Kidney epithelial cell (primary cell): Measurements from ENCODE around the gene HLA-DQA1. TPM values are rescaled to one million over a fixed set of nuclear protein-coding genes. Genes with fewer than 3 reads are reported as not detected.
"Not testable (repeated sequence)": the region's sequence is repeated elsewhere in the genome, so short reads cannot be mapped to it uniquely, and the experiment has no call there.

ENCODE experiments used
- DNase-seq: peaks from one replicate; pipeline ENCODE4 v3.0.0-alpha.2; 2010; ENCODE audit warnings: low read depth
- H3K27me3 ChIP-seq: 2 replicates; pipeline ENCODE4 v1.6.0; 2011; ENCODE audit warnings: low read length; ENCODE audit not compliant: control insufficient read depth, insufficient read depth
- H3K36me3 ChIP-seq: 2 replicates; pipeline ENCODE4 v1.5.1; 2011; ENCODE audit warnings: low read length; ENCODE audit not compliant: control insufficient read depth, insufficient read depth
- H3K4me3 ChIP-seq: 2 replicates; pipeline ENCODE4 v1.5.1; 2011; ENCODE audit warnings: low read depth, mild to moderate bottlenecking, control low read depth, low read length
- total RNA-seq: library from RNA; depleted of rRNA; stranded (reverse); fragments of >200 nt; gene quantifications from 2 replicates; pipeline ENCODE4 v1.2.3, GENCODE V29; 2015
- TF ChIP-seq, protein P1 (sequence below): IDR thresholded peaks from 2 replicates; pipeline ENCODE4 v1.5.1; 2011; ENCODE audit warnings: mild to moderate bottlenecking, moderate library complexity, low read length, control low read depth, inconsistent platforms; ENCODE audit not compliant: insufficient read depth, poor library complexity, severe bottlenecking

Gene HLA-DQA1
- total RNA-seq, 1 donor from 2014 or later: 0.21 TPM

DNA sequence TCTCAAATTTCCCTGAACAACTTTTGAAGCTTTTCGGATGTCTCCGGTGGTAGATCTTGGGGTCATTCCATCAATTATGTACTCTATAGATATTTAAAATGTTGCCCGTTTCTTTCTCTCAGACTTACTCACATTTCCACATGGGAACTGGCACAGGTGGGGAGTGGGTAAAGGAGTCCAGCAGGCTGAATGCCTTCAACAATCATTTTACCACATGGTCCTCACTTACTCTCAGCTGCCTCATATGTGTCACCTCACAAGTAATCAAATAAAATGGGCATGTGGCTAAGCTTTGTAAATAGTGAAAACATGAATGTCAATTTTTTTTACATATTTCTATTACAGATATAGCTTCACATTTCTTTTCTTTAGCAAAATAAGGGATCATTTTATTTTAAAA lies 677 bp downstream of the HLA-DQA1 start:
- H3K4me3 ChIP-seq: no peak overlapping the region
- DNase-seq: no peak
- no peaks in the 10 kb centered on the region for H3K27me3 ChIP-seq
- TF ChIP-seq, protein P1, sequence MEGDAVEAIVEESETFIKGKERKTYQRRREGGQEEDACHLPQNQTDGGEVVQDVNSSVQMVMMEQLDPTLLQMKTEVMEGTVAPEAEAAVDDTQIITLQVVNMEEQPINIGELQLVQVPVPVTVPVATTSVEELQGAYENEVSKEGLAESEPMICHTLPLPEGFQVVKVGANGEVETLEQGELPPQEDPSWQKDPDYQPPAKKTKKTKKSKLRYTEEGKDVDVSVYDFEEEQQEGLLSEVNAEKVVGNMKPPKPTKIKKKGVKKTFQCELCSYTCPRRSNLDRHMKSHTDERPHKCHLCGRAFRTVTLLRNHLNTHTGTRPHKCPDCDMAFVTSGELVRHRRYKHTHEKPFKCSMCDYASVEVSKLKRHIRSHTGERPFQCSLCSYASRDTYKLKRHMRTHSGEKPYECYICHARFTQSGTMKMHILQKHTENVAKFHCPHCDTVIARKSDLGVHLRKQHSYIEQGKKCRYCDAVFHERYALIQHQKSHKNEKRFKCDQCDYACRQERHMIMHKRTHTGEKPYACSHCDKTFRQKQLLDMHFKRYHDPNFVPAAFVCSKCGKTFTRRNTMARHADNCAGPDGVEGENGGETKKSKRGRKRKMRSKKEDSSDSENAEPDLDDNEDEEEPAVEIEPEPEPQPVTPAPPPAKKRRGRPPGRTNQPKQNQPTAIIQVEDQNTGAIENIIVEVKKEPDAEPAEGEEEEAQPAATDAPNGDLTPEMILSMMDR: no peak
- no peaks in the 10 kb centered on the region for H3K36me3 ChIP-seq

DNA sequence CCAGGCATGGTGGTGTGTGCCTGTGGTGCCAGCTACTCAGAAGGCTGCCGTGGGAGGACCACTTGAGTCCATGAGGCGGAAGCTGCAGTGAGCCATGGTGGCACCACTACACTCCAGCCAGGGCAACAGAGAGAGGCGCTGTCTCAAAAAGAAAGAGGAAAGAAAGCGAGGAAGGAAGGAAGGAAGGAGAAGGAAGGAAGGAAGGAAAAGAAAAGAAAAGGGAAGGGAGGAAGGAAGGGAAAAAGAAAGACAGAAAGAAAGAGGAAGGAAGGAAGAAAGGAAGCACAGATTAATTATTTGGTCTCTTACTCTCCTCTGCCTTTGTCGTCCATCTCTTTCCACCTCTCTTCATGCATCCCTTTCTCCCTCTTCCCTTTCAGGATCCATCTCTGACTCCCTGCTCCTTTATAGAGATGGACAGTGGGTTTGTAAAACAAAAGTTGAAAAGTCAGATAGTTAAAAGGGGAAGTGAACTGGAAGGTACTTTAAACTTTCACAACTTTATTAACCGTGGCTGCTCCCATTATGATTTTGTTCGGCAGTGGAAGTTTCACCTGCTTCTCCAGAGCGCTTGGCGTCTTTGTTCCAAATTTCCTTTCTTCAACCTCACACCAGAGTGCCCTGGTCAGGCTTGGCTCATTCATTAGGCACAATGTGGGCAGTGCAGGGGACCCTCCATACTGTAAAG lies 1.5 kb downstream of the HLA-DQA1 start:
- Histone ChIP-seq H3K27me3 (no peaks in the 10 kb centered on the region), H3K4me3 (no peak overlapping the region), H3K36me3 (no peaks in the 10 kb centered on the region)
- no peak for DNase-seq
- TF ChIP-seq, protein P1: no peak

DNA sequence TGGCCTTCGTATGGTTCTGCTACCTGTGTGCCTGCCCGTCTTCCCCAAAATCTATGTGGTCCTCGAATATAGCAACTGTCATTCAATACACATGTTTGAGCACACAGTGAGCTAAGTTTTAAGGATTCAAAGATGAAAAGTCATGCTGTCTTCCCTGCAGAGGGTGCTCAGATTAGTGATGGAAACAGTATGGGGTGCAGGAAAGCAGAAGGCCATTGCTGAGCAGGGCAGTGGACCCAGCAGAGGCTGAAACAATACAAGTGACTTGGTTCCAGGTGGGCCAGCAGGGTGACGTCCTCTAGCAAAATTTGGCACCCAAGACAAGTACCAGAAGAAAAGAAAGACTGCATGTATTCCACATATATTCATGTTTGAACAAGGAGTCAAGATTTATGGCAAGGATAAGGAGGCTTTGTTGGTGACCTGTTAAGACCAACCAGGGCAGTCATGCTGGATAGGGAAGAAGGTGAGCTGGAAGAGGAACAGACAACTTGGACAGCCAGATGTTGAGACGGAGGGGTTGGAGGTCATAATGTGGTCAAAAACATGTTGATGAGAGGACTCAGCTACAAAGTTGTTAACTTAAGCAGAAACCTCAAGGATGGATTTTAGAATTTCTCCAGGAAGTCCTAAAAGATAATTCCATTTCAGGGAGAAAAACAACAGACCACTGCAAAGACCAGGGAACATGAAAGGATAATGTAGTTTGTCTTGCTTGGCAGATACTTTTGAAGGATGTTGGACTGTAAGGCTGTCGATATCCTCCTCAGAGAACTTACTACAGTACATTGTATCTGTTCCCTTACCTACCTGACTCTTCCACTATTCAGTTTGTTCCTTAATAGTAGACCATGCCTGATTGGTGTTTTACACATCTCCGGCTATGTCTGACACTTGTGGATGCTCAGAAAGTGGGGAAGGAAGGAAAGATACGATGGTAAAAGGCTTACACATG lies 2.5 kb downstream of the HLA-DQA1 start:
- DNase-seq: no peak
- TF ChIP-seq, protein P1: no peak

DNA sequence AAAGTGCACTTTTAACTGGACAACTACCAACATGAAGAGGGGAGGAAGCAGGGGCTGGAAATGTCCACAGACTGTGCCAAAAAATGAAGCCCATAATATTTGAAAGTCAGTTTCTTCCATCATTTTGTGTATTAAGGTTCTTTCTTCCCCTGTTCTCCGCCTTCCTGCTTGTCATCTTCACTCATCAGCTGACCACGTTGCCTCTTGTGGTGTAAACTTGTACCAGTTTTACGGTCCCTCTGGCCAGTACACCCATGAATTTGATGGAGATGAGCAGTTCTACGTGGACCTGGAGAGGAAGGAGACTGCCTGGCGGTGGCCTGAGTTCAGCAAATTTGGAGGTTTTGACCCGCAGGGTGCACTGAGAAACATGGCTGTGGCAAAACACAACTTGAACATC lies 3.9 kb downstream of the HLA-DQA1 start:
- Histone ChIP-seq H3K36me3 (no peaks in the 10 kb centered on the region), H3K4me3 (no peak overlapping the region), H3K27me3 (no peaks in the 10 kb centered on the region)
- TF ChIP-seq, protein P1: no peak
- no peak for DNase-seq

More for the DNA sequence above, 2.5 kb downstream of the HLA-DQA1 start:
- Histone ChIP-seq H3K27me3 (no peaks in the 10 kb centered on the region), H3K36me3 (no peaks in the 10 kb centered on the region), H3K4me3 (no peak overlapping the region)

DNA sequence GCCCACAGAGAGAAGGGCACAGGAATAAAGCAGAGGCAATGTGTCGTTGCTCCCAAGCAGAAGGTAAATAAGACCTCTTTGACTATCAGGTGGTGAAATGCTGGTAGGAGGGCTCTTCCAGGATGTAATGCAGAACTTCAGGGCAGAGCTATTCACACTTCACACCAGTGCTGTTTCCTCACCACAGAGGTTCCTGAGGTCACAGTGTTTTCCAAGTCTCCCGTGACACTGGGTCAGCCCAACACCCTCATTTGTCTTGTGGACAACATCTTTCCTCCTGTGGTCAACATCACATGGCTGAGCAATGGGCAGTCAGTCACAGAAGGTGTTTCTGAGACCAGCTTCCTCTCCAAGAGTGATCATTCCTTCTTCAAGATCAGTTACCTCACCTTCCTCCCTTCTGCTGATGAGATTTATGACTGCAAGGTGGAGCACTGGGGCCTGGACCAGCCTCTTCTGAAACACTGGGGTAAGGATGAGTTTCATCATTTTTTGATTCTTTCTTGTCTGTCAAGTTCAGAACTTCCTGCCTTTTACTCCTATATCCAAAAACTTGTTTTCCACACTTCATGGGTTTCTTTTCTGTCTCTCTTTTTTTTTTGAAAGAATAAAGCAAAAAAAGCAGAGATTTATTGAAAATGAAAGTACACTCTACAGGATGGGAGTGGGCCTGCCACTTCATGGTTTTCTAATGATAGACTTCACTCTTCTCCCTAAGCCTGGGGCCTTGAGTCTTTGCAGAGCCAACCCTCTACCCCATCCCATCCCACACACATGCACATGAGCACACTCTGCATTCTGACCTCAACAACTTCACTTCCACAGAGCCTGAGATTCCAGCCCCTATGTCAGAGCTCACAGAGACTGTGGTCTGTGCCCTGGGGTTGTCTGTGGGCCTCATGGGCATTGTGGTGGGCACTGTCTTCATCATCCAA lies 4.8 kb downstream of the HLA-DQA1 start:
- H3K27me3 ChIP-seq, H3K4me3 ChIP-seq, H3K36me3 ChIP-seq, DNase-seq: not testable (repeated sequence)
